ENCODE data around the gene INPP5E. TPM values are rescaled to one million over a fixed set of nuclear protein-coding genes. Genes with fewer than 3 reads are reported as not detected.

INPP5E gene
- total RNA-seq, 3 donors from 2014 or later = 9.5 to 14.4 (median 9.6) TPM

DNA sequence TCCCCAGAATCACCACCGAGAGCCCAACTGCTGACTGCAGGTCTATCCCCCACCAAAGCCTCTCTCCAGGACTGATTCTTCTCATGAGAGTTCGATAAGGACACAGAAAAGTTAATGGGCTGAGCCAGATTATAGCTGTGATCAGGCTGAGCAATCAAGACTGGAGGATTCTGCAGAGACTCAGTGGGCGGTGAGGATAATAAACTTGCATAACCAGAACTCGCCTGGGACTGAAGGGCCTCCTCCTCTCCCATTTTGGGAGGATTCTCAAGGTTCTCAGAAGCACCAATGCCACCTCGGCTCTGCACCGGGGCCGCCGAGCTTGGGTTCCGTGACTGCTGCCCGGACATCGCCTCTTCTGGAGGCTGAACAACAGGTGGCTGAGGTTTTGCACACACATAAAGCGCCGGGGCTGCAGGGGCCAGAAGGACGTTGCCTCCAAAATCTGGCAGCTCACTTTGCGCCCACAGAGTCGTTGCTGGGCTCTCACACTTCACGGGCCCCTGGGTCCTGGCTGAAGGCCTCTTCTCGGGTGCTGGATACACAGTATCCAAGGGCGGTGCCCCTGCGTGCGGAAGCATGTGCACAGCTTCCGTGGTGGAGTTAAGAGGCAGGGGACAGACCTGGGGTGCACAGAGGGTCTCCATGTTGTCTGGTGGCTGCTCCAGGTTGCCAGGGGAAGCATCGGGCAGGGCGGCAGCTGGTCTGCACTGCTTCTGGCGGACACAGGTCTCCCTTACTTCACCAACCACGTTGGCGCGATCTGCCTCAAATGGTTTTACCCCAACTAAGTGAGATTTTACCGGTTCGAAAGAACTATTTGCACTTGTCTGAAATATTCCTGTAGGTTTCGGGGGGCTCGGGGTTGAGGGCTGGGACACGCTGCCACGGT lies 35.6 kb upstream of the INPP5E start:
- intact Hi-C loops (cut with DNase I, micrococcal nuclease) = no loop called here
- TF ChIP-seq, protein P1, sequence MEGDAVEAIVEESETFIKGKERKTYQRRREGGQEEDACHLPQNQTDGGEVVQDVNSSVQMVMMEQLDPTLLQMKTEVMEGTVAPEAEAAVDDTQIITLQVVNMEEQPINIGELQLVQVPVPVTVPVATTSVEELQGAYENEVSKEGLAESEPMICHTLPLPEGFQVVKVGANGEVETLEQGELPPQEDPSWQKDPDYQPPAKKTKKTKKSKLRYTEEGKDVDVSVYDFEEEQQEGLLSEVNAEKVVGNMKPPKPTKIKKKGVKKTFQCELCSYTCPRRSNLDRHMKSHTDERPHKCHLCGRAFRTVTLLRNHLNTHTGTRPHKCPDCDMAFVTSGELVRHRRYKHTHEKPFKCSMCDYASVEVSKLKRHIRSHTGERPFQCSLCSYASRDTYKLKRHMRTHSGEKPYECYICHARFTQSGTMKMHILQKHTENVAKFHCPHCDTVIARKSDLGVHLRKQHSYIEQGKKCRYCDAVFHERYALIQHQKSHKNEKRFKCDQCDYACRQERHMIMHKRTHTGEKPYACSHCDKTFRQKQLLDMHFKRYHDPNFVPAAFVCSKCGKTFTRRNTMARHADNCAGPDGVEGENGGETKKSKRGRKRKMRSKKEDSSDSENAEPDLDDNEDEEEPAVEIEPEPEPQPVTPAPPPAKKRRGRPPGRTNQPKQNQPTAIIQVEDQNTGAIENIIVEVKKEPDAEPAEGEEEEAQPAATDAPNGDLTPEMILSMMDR (IDR thresholded peaks at IDR 0.05) = no peak
- H3K36me3 ChIP-seq (ENCODE audit: low read depth) = no peaks in the 10 kb centered on the region

DNA sequence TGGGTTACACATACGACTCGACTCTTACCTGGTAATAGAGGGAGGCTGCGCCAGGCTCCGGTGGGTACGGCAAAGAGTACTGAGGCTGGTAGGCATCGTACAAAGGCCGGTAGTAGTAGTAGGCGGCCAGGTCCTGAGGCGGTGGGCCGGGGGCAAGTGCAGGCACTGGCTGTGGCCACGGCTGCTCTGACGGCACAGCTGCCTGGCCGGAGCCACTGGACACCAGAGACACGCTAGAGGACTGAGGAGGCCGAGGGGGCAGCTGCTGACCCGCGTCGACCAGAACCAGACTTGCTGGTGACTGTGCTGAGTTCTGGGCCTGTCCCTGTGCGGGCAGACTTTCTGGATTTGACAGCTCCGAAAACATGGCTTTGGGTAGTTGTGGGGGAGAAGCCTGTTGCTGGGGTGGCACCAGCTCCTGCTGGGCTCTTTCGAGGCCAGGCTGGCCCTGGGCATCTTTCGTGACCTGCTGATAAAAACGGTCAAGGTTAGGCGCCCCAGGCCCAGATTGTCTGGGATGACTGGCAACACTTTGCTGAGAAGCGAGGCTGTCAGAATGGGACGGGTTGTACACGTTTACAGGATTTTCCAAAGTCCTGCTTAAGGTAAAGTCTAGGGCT lies 34.5 kb upstream of the INPP5E start:
- intact Hi-C loops (cut with DNase I, micrococcal nuclease) = no loop called here
- H3K4me3 ChIP-seq = no peak overlapping the region
- TF ChIP-seq, protein P1 (IDR thresholded peaks at IDR 0.05) = no peak
- no peaks in the 10 kb centered on the region for H3K36me3 ChIP-seq (ENCODE audit: low read depth)
- H3K4me1 ChIP-seq (ENCODE audit: low read depth) = no peaks in the 10 kb centered on the region
- ATAC-seq (no peak), DNase-seq (no peak)
- H3K9me3 ChIP-seq = no peaks in the 10 kb centered on the region

More for the DNA sequence above, 35.6 kb upstream of the INPP5E start:
- H3K4me3 ChIP-seq = no peak overlapping the region
- H3K4me1 ChIP-seq (ENCODE audit: low read depth) = no peaks in the 10 kb centered on the region
- no peak for DNase-seq
- H3K9me3 ChIP-seq = no peaks in the 10 kb centered on the region
- no peak for ATAC-seq

DNA sequence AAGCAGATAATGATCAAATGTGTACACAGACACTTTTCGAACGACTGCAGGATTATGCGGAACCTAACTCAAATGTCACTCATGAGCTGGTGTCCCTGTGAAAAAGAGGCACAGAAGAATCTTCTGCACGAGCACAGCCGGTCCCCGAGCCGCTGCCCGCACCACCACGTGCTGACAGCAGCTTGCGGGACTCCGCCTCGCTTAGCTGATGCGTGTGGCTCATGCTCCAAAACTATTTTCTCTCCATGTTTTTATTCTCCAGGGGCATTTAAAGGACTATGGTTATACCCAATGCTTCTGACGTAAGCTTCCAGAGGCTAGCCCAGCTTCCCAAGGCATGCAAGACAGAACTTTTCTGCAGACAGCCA lies 33.7 kb upstream of the INPP5E start:
- no peaks in the 10 kb centered on the region for H3K9me3 ChIP-seq
- no peaks in the 10 kb centered on the region for H3K4me1 ChIP-seq (ENCODE audit: low read depth)
- DNase-seq (no peak), ATAC-seq (no peak)
- H3K4me3 ChIP-seq = no peak overlapping the region
- H3K36me3 ChIP-seq (ENCODE audit: low read depth) = no peaks in the 10 kb centered on the region
- intact Hi-C loops (cut with DNase I, micrococcal nuclease) = no loop called here
- TF ChIP-seq, protein P1 (IDR thresholded peaks at IDR 0.05) = no peak

DNA sequence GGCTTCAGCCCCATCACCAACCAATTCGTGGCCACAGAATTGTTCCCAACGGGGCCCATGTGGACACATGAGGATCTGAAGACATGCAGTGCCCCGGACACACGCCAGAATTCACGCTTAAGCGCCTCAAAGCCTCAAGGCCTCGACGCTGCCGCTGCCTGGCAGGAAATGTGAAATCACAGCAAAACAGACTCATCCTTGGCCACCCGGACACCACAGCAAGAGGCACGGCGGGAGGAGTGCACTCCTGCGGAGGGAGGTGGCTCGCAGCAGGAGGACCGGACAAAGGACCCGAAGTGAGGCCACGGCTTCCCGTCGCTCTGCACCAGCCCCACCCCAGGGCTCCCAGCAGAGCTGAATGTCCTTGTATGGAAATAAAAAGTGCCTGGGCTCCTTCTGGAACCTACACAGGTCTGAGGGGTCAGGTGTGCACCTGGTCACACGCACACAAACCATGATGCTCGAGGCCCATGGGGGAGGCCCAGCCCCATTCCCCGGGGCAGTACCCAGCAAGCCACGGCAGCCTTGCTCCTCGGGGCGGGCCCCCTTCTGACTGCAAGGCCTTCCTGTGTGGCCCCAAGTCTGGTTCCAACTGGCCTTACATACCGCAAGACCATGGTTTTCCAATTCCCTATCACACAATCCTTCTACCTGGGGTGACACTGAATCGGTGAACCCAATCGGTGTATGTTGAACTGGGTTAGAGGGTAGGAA lies 33.2 kb upstream of the INPP5E start:
- DNase-seq = no peak
- Histone ChIP-seq H3K36me3 (ENCODE audit: low read depth) (no peaks in the 10 kb centered on the region), H3K4me1 (ENCODE audit: low read depth) (no peaks in the 10 kb centered on the region), H3K9me3 (no peaks in the 10 kb centered on the region), H3K4me3 (no peak overlapping the region)
- no peak for ATAC-seq
- intact Hi-C loops (cut with DNase I, micrococcal nuclease) = no loop called here
- TF ChIP-seq, protein P1 (IDR thresholded peaks at IDR 0.05) = no peak

DNA sequence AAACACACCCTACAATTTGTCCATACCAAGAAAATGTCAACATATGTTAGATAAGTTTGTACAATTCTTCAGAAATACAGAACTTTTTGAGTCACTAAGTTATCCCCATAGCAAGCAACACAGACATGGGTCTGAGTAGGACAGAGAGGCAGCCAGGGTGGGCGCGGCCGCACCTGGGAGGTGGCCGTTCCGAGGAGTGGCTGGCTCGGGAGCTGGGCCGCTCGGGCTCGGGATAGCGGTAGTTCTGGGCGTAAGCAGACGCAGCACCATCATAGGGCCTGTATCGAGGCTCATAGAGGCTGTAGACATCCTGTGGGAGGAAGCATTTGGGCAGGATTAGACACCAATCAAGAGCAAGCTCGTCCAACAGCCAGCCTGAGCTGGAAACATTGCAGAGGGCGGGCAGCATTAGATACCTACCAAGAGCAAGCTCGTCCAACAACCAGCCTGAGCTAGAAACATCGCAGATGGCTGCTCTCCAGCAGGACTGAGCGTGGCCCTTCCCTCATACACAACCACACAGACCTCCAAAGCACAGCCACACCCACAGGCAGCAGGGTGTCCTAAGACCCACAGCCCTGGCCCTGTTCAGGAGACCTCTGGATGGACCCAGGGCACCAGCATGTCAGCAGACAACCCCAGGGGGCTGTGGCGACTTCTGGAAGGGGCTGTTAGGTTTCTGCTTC lies 32.3 kb upstream of the INPP5E start:
- H3K4me1 ChIP-seq (ENCODE audit: low read depth) = no peaks in the 10 kb centered on the region
- H3K9me3 ChIP-seq = no peaks in the 10 kb centered on the region
- ATAC-seq = no peak
- H3K4me3 ChIP-seq = no peak overlapping the region
- TF ChIP-seq, protein P1 (IDR thresholded peaks at IDR 0.05) = no peak
- H3K36me3 ChIP-seq (ENCODE audit: low read depth) = no peaks in the 10 kb centered on the region
- no peak for DNase-seq
- intact Hi-C loops (cut with DNase I, micrococcal nuclease) = no loop called here
